ENCODE measurements around the gene PER3. TPM values are rescaled to one million over a fixed set of nuclear protein-coding genes. Genes with fewer than 3 reads are reported as not detected.

The PER3 gene
- total and polyA plus RNA-seq, 2 of the 8 experiments (the other 6 are each of a cell fraction or from before 2014, with no cell fraction given): 8.3 to 9.3 TPM

- H3K14ac ChIP-seq (ENCODE audit: insufficient read length): no peak overlapping the region
- no peak overlapping the region for H4K91ac ChIP-seq (replicated peaks; ENCODE audit: insufficient read length, low read length)
- H2BK15ac ChIP-seq (ENCODE audit: low read length): no peak overlapping the region
- H2BK12ac ChIP-seq (ENCODE audit: low read depth, low read length): no peak overlapping the region
- H3K23me2 ChIP-seq (ENCODE audit: low read depth, low read length): no peaks in the 10 kb centered on the region
- DNase-seq (ENCODE audit: low read depth in 1 of 2, low spot score in 2 of 2) (no peak), FAIRE-seq (no peak)
- no peak overlapping the region for H3K18ac ChIP-seq (ENCODE audit: extremely low read depth, low read length)
- no peak overlapping the region for H2AFZ ChIP-seq (ENCODE audit: low read length)
- no peak overlapping the region for H4K5ac ChIP-seq (ENCODE audit: insufficient read length, low read depth, low read length)
- H3K4me1 ChIP-seq (replicated peaks in 1 of 4; ENCODE audit: control insufficient read depth in 3 of 4, insufficient read depth in 4 of 4, low read length in 3 of 4): no peaks in the 10 kb centered on the region
- H3K36me3 ChIP-seq (ENCODE audit: control insufficient read depth in 2 of 4, insufficient read depth in 4 of 4, low read length in 3 of 4): peaks cover 3 to 41% (median 11%) of the 10 kb centered on the region in 4 experiments; a peak in 7 of 8 replicates
- no peaks in the 10 kb centered on the region for H3K79me1 ChIP-seq (ENCODE audit: low read depth, low read length)
- H3K56ac ChIP-seq (replicated peaks; ENCODE audit: insufficient read length, low read depth, low read length): no peak overlapping the region
- no peak overlapping the region for H2AK5ac ChIP-seq (ENCODE audit: low read depth, low read length)
- H2BK120ac ChIP-seq (replicated peaks; ENCODE audit: low read depth, low read length): no peak overlapping the region
- no peak overlapping the region for H4K8ac ChIP-seq (ENCODE audit: extremely low read depth, insufficient read depth, low read length)
- POLR2A ChIA-PET (ENCODE audit: partially characterized antibody): no interaction called here
- no peak overlapping the region for H3K23ac ChIP-seq (ENCODE audit: insufficient read length)
- no peaks in the 10 kb centered on the region for H3K27me3 ChIP-seq (replicated peaks in 1 of 4; ENCODE audit: control insufficient read depth in 3 of 4, extremely low read depth in 1 of 4, insufficient read depth in 3 of 4, low read length in 3 of 4)
- H2BK5ac ChIP-seq (ENCODE audit: low read depth, low read length): no peak overlapping the region
- CTCF ChIA-PET (ENCODE audit: partially characterized antibody): interaction anchor here (0.5 to 1.7 kb wide), 5 partner anchors 8 to 141 kb away, joined by 3 to 6 read pairs (median 3); no protein-coding TSS in a partner anchor
- no peak overlapping the region for H3K4me2 ChIP-seq (ENCODE audit: insufficient read depth in 1 of 2, low read depth in 2 of 2, low read length in 2 of 2)
- H3K9me3 ChIP-seq (ENCODE audit: insufficient read depth in 2 of 2, low read depth in 1 of 2, low read length in 1 of 2): peaks cover 11 to 13% of the 10 kb centered on the region in 2 experiments; a peak in 3 of 4 replicates
- H4K20me1 ChIP-seq (replicated peaks in 1 of 2; ENCODE audit: control insufficient read depth in 1 of 2, insufficient read depth in 2 of 2, low read length in 2 of 2): peaks cover 0 to 2% of the 10 kb centered on the region in 2 experiments
- H3K4ac ChIP-seq (replicated peaks; ENCODE audit: insufficient read length, low read depth, low read length): no peak overlapping the region
- H2BK20ac ChIP-seq (ENCODE audit: low read length): no peak overlapping the region
- no peak overlapping the region for H3K27ac ChIP-seq (ENCODE audit: low read depth, low read length)
- H3K79me2 ChIP-seq (ENCODE audit: control insufficient read depth in 1 of 2, insufficient read depth in 2 of 2, low read length in 2 of 2): no peaks in the 10 kb centered on the region
- no peak overlapping the region for H3K4me3 ChIP-seq (ENCODE audit: extremely low read depth in 1 of 4, insufficient read depth in 2 of 4, low read depth in 3 of 4, low read length in 4 of 4)
- no peak overlapping the region for H3K9ac ChIP-seq (replicated peaks in 1 of 4; ENCODE audit: extremely low read depth in 1 of 4, low read depth in 3 of 4, low read length in 3 of 4)
- WGBS, 2 experiments (ENCODE audit: extremely low coverage in 1 of 2, insufficient coverage in 1 of 2, insufficient read length in 1 of 2, insufficient replicate concordance in 2 of 2, low coverage in 1 of 2, low lambda C conversion rate in 2 of 2, missing lambda C conversion rate in 1 of 2): 97% methylated on average over 7 of the region's 7 CpGs; no CpG with 5 or more reads in 1 of the 2 experiments
- TF ChIP-seq TBP (IDR thresholded peaks at IDR 0.05; ENCODE audit: low read depth, low read length) (no peak), JUN (IDR thresholded peaks at IDR 0.05; ENCODE audit: low read depth, low read length) (no peak), HDAC6 (IDR thresholded peaks at IDR 0.05; ENCODE audit: low read depth, low read length) (no peak), CHD1 (IDR thresholded peaks at IDR 0.05; ENCODE audit: low read depth, low read length) (no peak), EGR1 (IDR thresholded peaks at IDR 0.05; ENCODE audit: borderline replicate concordance, low read depth, low read length) (no peak), KDM1A (IDR thresholded peaks at IDR 0.05; ENCODE audit: borderline replicate concordance, low read length) (no peak), EZH2 (IDR thresholded peaks at IDR 0.05; ENCODE audit: low read depth, low read length, severe bottlenecking) (no peak), ASH2L (IDR thresholded peaks at IDR 0.05; ENCODE audit: low read length) (no peak), POLR2A (IDR thresholded peaks at IDR 0.05; ENCODE audit: control extremely low read depth in 1 of 2, low read depth in 2 of 2, low read length in 2 of 2) (no peak), SP2 (IDR thresholded peaks at IDR 0.05; ENCODE audit: low read length) (no peak), CHD2 (IDR thresholded peaks at IDR 0.05; ENCODE audit: low read length) (no peak), RBBP5 (IDR thresholded peaks at IDR 0.05; ENCODE audit: borderline replicate concordance, low read depth, low read length) (no peak), CBX5 (IDR thresholded peaks at IDR 0.05; ENCODE audit: low read depth, low read length) (no peak), RAD21 (IDR thresholded peaks at IDR 0.05 in 1 of 2, conservative IDR thresholded peaks at IDR 0.05 in 1 of 2; ENCODE audit: low read depth in 2 of 2, low read length in 2 of 2) (no peak), SIRT6 (IDR thresholded peaks at IDR 0.05; ENCODE audit: low read length) (no peak)
Observed at GRCh38 chr1:7810395-7810794, 26.3 kb downstream of the PER3 start.

Data from H1 (cell line).